Right lobe of liver (tissue), 4 donors: ENCODE results near the gene RBMS2.

Source experiments
- POLR2A ChIP-seq: fragments of 450-650 bp; IDR thresholded peaks from one replicate; pipeline ENCODE4 v1.6.1; 2017; ENCODE audit warnings: antibody characterized with exemption, mild to moderate bottlenecking
- TF ChIP-seq, protein P1 (sequence below), 4 donors: fragments of 200-600 bp in 3 of 4; fragments of 450-650 bp in 1 of 4; IDR thresholded peaks; one replicate each; pipeline versions ENCODE4 v1.5.1 to v1.8.0; 2016 to 2022; ENCODE audit warnings: antibody characterized with exemption in 4 of 4, mild to moderate bottlenecking in 2 of 4
- donor health status: DM: no; HTN: no; CAD: no.
- donor health status: DM: no; HTN: no; CAD: no.
- donor health status: DM: no; HTN: yes; CAD: no.

DNA sequence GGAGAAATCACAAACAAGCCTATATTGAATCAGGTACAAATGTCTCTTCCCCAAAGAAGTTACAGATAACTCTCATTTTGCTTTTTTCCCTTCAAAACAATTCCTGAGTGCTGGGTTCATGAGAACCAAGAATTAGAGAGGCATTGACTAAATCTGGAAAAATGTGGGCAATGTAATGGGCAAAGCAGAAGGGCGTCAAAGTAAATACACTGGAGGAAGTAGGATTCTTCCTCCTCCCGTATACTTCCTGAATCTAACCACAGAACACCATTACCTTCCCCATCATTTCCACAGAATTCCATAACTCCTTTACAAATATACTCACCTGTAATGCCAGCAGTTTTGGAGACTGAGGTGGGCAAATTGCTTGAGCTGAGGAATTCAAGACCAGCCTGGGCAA, 3.0 kb upstream of the RBMS2 start:
- TF ChIP-seq POLR2A, result no peak
- TF ChIP-seq, protein P1, sequence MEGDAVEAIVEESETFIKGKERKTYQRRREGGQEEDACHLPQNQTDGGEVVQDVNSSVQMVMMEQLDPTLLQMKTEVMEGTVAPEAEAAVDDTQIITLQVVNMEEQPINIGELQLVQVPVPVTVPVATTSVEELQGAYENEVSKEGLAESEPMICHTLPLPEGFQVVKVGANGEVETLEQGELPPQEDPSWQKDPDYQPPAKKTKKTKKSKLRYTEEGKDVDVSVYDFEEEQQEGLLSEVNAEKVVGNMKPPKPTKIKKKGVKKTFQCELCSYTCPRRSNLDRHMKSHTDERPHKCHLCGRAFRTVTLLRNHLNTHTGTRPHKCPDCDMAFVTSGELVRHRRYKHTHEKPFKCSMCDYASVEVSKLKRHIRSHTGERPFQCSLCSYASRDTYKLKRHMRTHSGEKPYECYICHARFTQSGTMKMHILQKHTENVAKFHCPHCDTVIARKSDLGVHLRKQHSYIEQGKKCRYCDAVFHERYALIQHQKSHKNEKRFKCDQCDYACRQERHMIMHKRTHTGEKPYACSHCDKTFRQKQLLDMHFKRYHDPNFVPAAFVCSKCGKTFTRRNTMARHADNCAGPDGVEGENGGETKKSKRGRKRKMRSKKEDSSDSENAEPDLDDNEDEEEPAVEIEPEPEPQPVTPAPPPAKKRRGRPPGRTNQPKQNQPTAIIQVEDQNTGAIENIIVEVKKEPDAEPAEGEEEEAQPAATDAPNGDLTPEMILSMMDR (IDR thresholded peaks at IDR 0.05), result no peak
